Activated CD4-positive, alpha-beta memory T cell treated with anti-CD3 and anti-CD28 coated beads for 36 hours (primary cell): ENCODE measurements around the gene PKN2. TPM values are rescaled to one million over a fixed set of nuclear protein-coding genes. Genes with fewer than 3 reads are reported as not detected.

Source experiments
- CTCF ChIA-PET: fragments of 350-600 bp; sonication (Branson Sonifier 250); formaldehyde crosslinking; loops from one replicate; lab custom pipeline; 2021; ENCODE audit warnings: antibody characterized with exemption, inconsistent platforms; lab: Charles Lee
- POLR2A ChIA-PET: fragments of 350-600 bp; sonication (Branson Sonifier 250); formaldehyde crosslinking; loops from one replicate; lab custom pipeline; 2021; ENCODE audit warnings: antibody characterized with exemption; lab: Charles Lee
- DNase-seq: peaks from one replicate; pipeline ENCODE4 v3.0.0-alpha.2; 2020
- H3K27ac Mint-ChIP-seq: one replicate; pipeline ENCODE4 v1.8.0; 2021; ENCODE audit warnings: mixed read lengths
- H3K27me3 Mint-ChIP-seq: one replicate; pipeline ENCODE4 v1.8.0; 2021; ENCODE audit warnings: mixed read lengths
- H3K36me3 Mint-ChIP-seq: one replicate; pipeline ENCODE4 v1.8.0; 2021; ENCODE audit warnings: mixed read lengths
- H3K4me1 Mint-ChIP-seq: one replicate; pipeline ENCODE4 v1.8.0; 2021; ENCODE audit warnings: low read depth, mixed read lengths
- H3K4me3 Mint-ChIP-seq: one replicate; pipeline ENCODE4 v1.8.0; 2021; ENCODE audit warnings: mild to moderate bottlenecking, mixed read lengths
- H3K9me3 Mint-ChIP-seq: one replicate; pipeline ENCODE4 v1.8.0; 2021; ENCODE audit warnings: mixed read lengths
- intact Hi-C: fragments of 100-400 bp; cut with micrococcal nuclease; formaldehyde crosslinking; loops from one replicate; pipeline ENCODE4 v1.15.1; 2023
- total RNA-seq, 2 experiments: library from RNA; stranded (reverse); gene quantifications; one replicate each; pipeline ENCODE4 v1.2.3, GENCODE V29; 2021

PKN2 gene
- total RNA-seq, 2 experiments from 2014 or later = 16.2 to 17.9 TPM

GRCh38 chr1:88655140-88655539 is 28.9 kb upstream of the PKN2 start:
- no peaks in the 10 kb centered on the region for H3K27me3 Mint-ChIP-seq
- ChIA-PET POLR2A (interaction anchor here (1.0 kb wide), 1 partner anchor 29 kb away, joined by 3 read pairs; the partner anchor contains the start of gene PKN2), CTCF (interaction anchor here (1.0 to 4.6 kb wide), 9 partner anchors 8 to 230 kb away, joined by 3 to 27 read pairs (median 5); partner anchors contain the start of gene PKN2)
- no peaks in the 10 kb centered on the region for H3K36me3 Mint-ChIP-seq
- no peak for DNase-seq
- no peak overlapping the region for H3K4me3 Mint-ChIP-seq
- intact Hi-C loops = loop anchor here (1.0 to 2.0 kb wide), 2 partner anchors 29 to 222 kb away; partner anchors contain the start of gene PKN2
- no peak overlapping the region for H3K27ac Mint-ChIP-seq
- peaks cover 8% of the 10 kb centered on the region for H3K4me1 Mint-ChIP-seq
- no peaks in the 10 kb centered on the region for H3K9me3 Mint-ChIP-seq

GRCh38 chr1:88655685-88656299 is 28.3 kb upstream of the PKN2 start:
- intact Hi-C loops = loop anchor here (1.0 to 2.0 kb wide), 2 partner anchors 29 to 221 kb away; partner anchors contain the start of gene PKN2
- H3K27me3 Mint-ChIP-seq = no peaks in the 10 kb centered on the region
- ChIA-PET CTCF (interaction anchor here (0.7 to 4.6 kb wide), 12 partner anchors 9 to 1238 kb away, joined by 3 to 27 read pairs (median 5); partner anchors contain the start of gene PKN2), POLR2A (interaction anchor here (1.0 kb wide), 1 partner anchor 28 kb away, joined by 3 read pairs; the partner anchor contains the start of gene PKN2)
- peaks cover 14% of the 10 kb centered on the region for H3K4me1 Mint-ChIP-seq
- H3K9me3 Mint-ChIP-seq = no peaks in the 10 kb centered on the region
- H3K36me3 Mint-ChIP-seq = no peaks in the 10 kb centered on the region
- no peak overlapping the region for H3K4me3 Mint-ChIP-seq
- no peak overlapping the region for H3K27ac Mint-ChIP-seq
- DNase-seq = no peak

GRCh38 chr1:88658419-88658818 is 25.7 kb upstream of the PKN2 start:
- Mint-ChIP-seq H3K36me3 (no peaks in the 10 kb centered on the region), H3K4me1 (peaks cover 29% of the 10 kb centered on the region), H3K27ac (no peak overlapping the region), H3K27me3 (no peaks in the 10 kb centered on the region), H3K9me3 (no peaks in the 10 kb centered on the region), H3K4me3 (no peak overlapping the region)
- no peak for DNase-seq
- intact Hi-C loops = no loop called here
- ChIA-PET CTCF (interaction anchor here (1.6 to 4.6 kb wide), 2 partner anchors 25 to 218 kb away, joined by 6 to 27 read pairs; partner anchors contain the start of gene PKN2), POLR2A (interaction anchor here (1.2 kb wide), 1 partner anchor 26 kb away, joined by 4 read pairs; the partner anchor contains the start of gene PKN2)

- H3K36me3 Mint-ChIP-seq = no peaks in the 10 kb centered on the region
- H3K27ac Mint-ChIP-seq = no peak overlapping the region
- ChIA-PET CTCF (interaction anchor here (0.8 to 4.6 kb wide), 4 partner anchors 15 to 217 kb away, joined by 3 to 27 read pairs (median 4); partner anchors contain the start of gene PKN2), POLR2A (interaction anchor here (1.2 kb wide), 1 partner anchor 25 kb away, joined by 4 read pairs; the partner anchor contains the start of gene PKN2)
- H3K4me1 Mint-ChIP-seq = peaks cover 29% of the 10 kb centered on the region
- DNase-seq = no peak
- intact Hi-C loops = no loop called here
- H3K9me3 Mint-ChIP-seq = no peaks in the 10 kb centered on the region
- no peak overlapping the region for H3K4me3 Mint-ChIP-seq
- no peaks in the 10 kb centered on the region for H3K27me3 Mint-ChIP-seq
Measured at GRCh38 chr1:88659552-88659951, 24.5 kb upstream of the PKN2 start.

- POLR2A ChIA-PET = no interaction called here
- CTCF ChIA-PET = no interaction called here
- no peak overlapping the region for H3K4me3 Mint-ChIP-seq
- no peaks in the 10 kb centered on the region for H3K27me3 Mint-ChIP-seq
- no peaks in the 10 kb centered on the region for H3K9me3 Mint-ChIP-seq
- intact Hi-C loops = loop anchor here (1.0 to 5.0 kb wide), 2 partner anchors 22 to 231 kb away; partner anchors contain the start of gene GTF2B
- peaks cover 29% of the 10 kb centered on the region for H3K4me1 Mint-ChIP-seq
- H3K36me3 Mint-ChIP-seq = no peaks in the 10 kb centered on the region
- DNase-seq = no peak
- no peak overlapping the region for H3K27ac Mint-ChIP-seq
Measured at GRCh38 chr1:88661188-88661587, 22.9 kb upstream of the PKN2 start.

GRCh38 chr1:88661951-88662699 is 21.9 kb upstream of the PKN2 start:
- intact Hi-C loops = loop anchor here (1.0 to 5.0 kb wide), 2 partner anchors 21 to 230 kb away; partner anchors contain the start of gene GTF2B
- H3K4me3 Mint-ChIP-seq = no peak overlapping the region
- H3K27ac Mint-ChIP-seq = no peak overlapping the region
- no peaks in the 10 kb centered on the region for H3K9me3 Mint-ChIP-seq
- no peaks in the 10 kb centered on the region for H3K36me3 Mint-ChIP-seq
- H3K27me3 Mint-ChIP-seq = peaks cover 2% of the 10 kb centered on the region
- DNase-seq = no peak
- CTCF ChIA-PET = no interaction called here
- peaks cover 29% of the 10 kb centered on the region for H3K4me1 Mint-ChIP-seq
- POLR2A ChIA-PET = no interaction called here

- Mint-ChIP-seq H3K4me3 (no peak overlapping the region), H3K27me3 (peaks cover 2% of the 10 kb centered on the region), H3K4me1 (peaks cover 29% of the 10 kb centered on the region), H3K36me3 (no peaks in the 10 kb centered on the region), H3K27ac (no peak overlapping the region), H3K9me3 (no peaks in the 10 kb centered on the region)
- POLR2A ChIA-PET = no interaction called here
- intact Hi-C loops = loop anchor here (5.0 kb wide), 1 partner anchor 230 kb away; the partner anchor contains the start of gene GTF2B
- DNase-seq = no peak
- CTCF ChIA-PET = no interaction called here
Measured at GRCh38 chr1:88662723-88663122, 21.4 kb upstream of the PKN2 start.

GRCh38 chr1:88668405-88668804 is 15.7 kb upstream of the PKN2 start:
- Mint-ChIP-seq H3K36me3 (no peaks in the 10 kb centered on the region), H3K27me3 (peaks cover 7% of the 10 kb centered on the region), H3K27ac (no peak overlapping the region), H3K4me3 (no peak overlapping the region), H3K9me3 (no peaks in the 10 kb centered on the region), H3K4me1 (no peaks in the 10 kb centered on the region)
- intact Hi-C loops = no loop called here
- DNase-seq = no peak
- ChIA-PET POLR2A (no interaction called here), CTCF (interaction anchor here (2.1 kb wide), 1 partner anchor 13 kb away, joined by 6 read pairs; no protein-coding TSS in a partner anchor)

GRCh38 chr1:88670462-88670861 is 13.6 kb upstream of the PKN2 start:
- POLR2A ChIA-PET = no interaction called here
- H3K27me3 Mint-ChIP-seq = peaks cover 9% of the 10 kb centered on the region
- CTCF ChIA-PET = no interaction called here

GRCh38 chr1:88673446-88673845 is 10.6 kb upstream of the PKN2 start:
- no peak overlapping the region for H3K27ac Mint-ChIP-seq
- H3K4me1 Mint-ChIP-seq = no peaks in the 10 kb centered on the region
- DNase-seq = no peak
- no peaks in the 10 kb centered on the region for H3K9me3 Mint-ChIP-seq
- intact Hi-C loops = no loop called here
- peaks cover 5% of the 10 kb centered on the region for H3K27me3 Mint-ChIP-seq
- H3K36me3 Mint-ChIP-seq = no peaks in the 10 kb centered on the region
- POLR2A ChIA-PET = interaction anchor here (1.1 kb wide), 1 partner anchor 11 kb away, joined by 3 read pairs; the partner anchor contains the start of gene PKN2
- CTCF ChIA-PET = interaction anchor here (0.6 kb wide), 1 partner anchor 19 kb away, joined by 3 read pairs; no protein-coding TSS in a partner anchor
- H3K4me3 Mint-ChIP-seq = no peak overlapping the region

More at GRCh38 chr1:88670462-88670861, 13.6 kb upstream of the PKN2 start:
- no peak overlapping the region for H3K27ac Mint-ChIP-seq
- no peaks in the 10 kb centered on the region for H3K4me1 Mint-ChIP-seq
- no peak for DNase-seq
- no peaks in the 10 kb centered on the region for H3K36me3 Mint-ChIP-seq
- H3K4me3 Mint-ChIP-seq = no peak overlapping the region
- intact Hi-C loops = no loop called here
- H3K9me3 Mint-ChIP-seq = no peaks in the 10 kb centered on the region

- Mint-ChIP-seq H3K9me3 (no peaks in the 10 kb centered on the region), H3K4me3 (no peak overlapping the region), H3K36me3 (no peaks in the 10 kb centered on the region), H3K27me3 (peaks cover 1% of the 10 kb centered on the region), H3K27ac (no peak overlapping the region), H3K4me1 (peaks cover 8% of the 10 kb centered on the region)
- intact Hi-C loops = no loop called here
- ChIA-PET POLR2A (no interaction called here), CTCF (interaction anchor here (0.8 kb wide), 1 partner anchor 26 kb away, joined by 3 read pairs; no protein-coding TSS in a partner anchor)
- no peak for DNase-seq
Measured at GRCh38 chr1:88678405-88678804, 5.7 kb upstream of the PKN2 start.
